Karpas-422 (cell line): ENCODE results near the gene KCNQ5. TPM values are rescaled to one million over a fixed set of nuclear protein-coding genes. Genes with fewer than 3 reads are reported as not detected.

Source experiments
- DNase-seq: peaks from one replicate; pipeline ENCODE4 v3.0.0-alpha.2; 2015
- H2AFZ ChIP-seq: fragments of 200-600 bp; sonication (generic); 2 replicates; pipeline ENCODE4 v1.6.1; 2014; ENCODE audit warnings: antibody characterized with exemption, low read length, mixed read lengths
- H3K27ac ChIP-seq: fragments of 200-600 bp; sonication (generic); 2 replicates; pipeline ENCODE4 v1.5.1; 2014; ENCODE audit warnings: mild to moderate bottlenecking, low read length, moderate library complexity
- H3K27me3 ChIP-seq: fragments of 200-600 bp; sonication (generic); 2 replicates; pipeline ENCODE4 v1.6.1; 2014; ENCODE audit warnings: low read length, mixed read lengths
- H3K36me3 ChIP-seq: fragments of 200-600 bp; sonication (generic); 2 replicates; pipeline ENCODE4 v1.6.1; 2014; ENCODE audit warnings: low read length, mixed read lengths; ENCODE audit not compliant: insufficient read depth
- H3K4me1 ChIP-seq: fragments of 200-600 bp; sonication (generic); 2 replicates; pipeline ENCODE4 v1.6.1; 2014; ENCODE audit warnings: mild to moderate bottlenecking, low read length, mixed read lengths
- H3K4me2 ChIP-seq: fragments of 200-600 bp; sonication (generic); 2 replicates; pipeline ENCODE4 v1.6.1; 2014; ENCODE audit warnings: low read length, low read depth, mild to moderate bottlenecking; ENCODE audit not compliant: poor library complexity, severe bottlenecking
- H3K4me3 ChIP-seq: fragments of 200-600 bp; sonication (generic); 2 replicates; pipeline ENCODE4 v1.5.1; 2014; ENCODE audit warnings: mild to moderate bottlenecking, antibody characterized with exemption, low read length, mixed read lengths
- H3K79me2 ChIP-seq: fragments of 200-600 bp; sonication (generic); 2 replicates; pipeline ENCODE4 v1.6.1; 2014; ENCODE audit warnings: mild to moderate bottlenecking, low read length, mixed read lengths
- H3K9ac ChIP-seq: fragments of 200-600 bp; sonication (generic); 2 replicates; pipeline ENCODE4 v1.6.0; 2014; ENCODE audit warnings: low read length
- H3K9me2 ChIP-seq: fragments of 200-600 bp; sonication (generic), shearing (Covaris generic); replicated peaks from 2 replicates; pipeline ENCODE4 v1.6.0; 2014; ENCODE audit warnings: mild to moderate bottlenecking, low read length, moderate library complexity; ENCODE audit not compliant: insufficient read depth
- H3K9me3 ChIP-seq: fragments of 300-700, 200-600 bp; sonication (generic); 2 replicates; pipeline ENCODE4 v1.6.1; 2014; ENCODE audit warnings: low read length, mixed read lengths
- H4K20me1 ChIP-seq: fragments of 200-600 bp; sonication (generic); 2 replicates; pipeline ENCODE4 v1.6.1; 2014; ENCODE audit warnings: mild to moderate bottlenecking, antibody characterized with exemption, low read length, low read depth; ENCODE audit not compliant: insufficient read depth
- total RNA-seq: library from RNA; depleted of rRNA; stranded (reverse); fragments of >200 nt; shearing (Covaris generic); gene quantifications from 2 replicates; pipeline ENCODE4 v1.2.3, GENCODE V29; 2014; ENCODE audit warnings: low replicate concordance

Gene KCNQ5
- total RNA-seq, 1 experiment from 2014 or later: 50.5 TPM

- Histone ChIP-seq H3K27ac (no peak overlapping the region), H3K36me3 (peaks cover 33% of the 10 kb centered on the region), H3K9me3 (no peaks in the 10 kb centered on the region), H3K27me3 (no peaks in the 10 kb centered on the region), H3K79me2 (peaks cover 89% of the 10 kb centered on the region), H3K9ac (no peak overlapping the region), H3K4me2 (no peak overlapping the region), H2AFZ (no peak overlapping the region), H3K4me1 (no peaks in the 10 kb centered on the region), H3K9me2 (no peaks in the 10 kb centered on the region), H3K4me3 (no peak overlapping the region), H4K20me1 (no peaks in the 10 kb centered on the region)
- DNase-seq: no peak
These were observed 53.0 kb downstream of the KCNQ5 start for GRCh38 chr6:72674842-72675241.

- Histone ChIP-seq H3K4me1 (no peaks in the 10 kb centered on the region), H3K4me2 (no peak overlapping the region), H3K79me2 (peaks cover 89% of the 10 kb centered on the region), H3K27me3 (no peaks in the 10 kb centered on the region), H3K4me3 (no peak overlapping the region), H3K9me3 (no peaks in the 10 kb centered on the region), H4K20me1 (no peaks in the 10 kb centered on the region), H3K36me3 (peaks cover 33% of the 10 kb centered on the region), H3K27ac (no peak overlapping the region), H2AFZ (no peak overlapping the region), H3K9ac (no peak overlapping the region), H3K9me2 (no peaks in the 10 kb centered on the region)
- DNase-seq: no peak
These were observed 53.5 kb downstream of the KCNQ5 start for GRCh38 chr6:72675396-72675795.

DNA sequence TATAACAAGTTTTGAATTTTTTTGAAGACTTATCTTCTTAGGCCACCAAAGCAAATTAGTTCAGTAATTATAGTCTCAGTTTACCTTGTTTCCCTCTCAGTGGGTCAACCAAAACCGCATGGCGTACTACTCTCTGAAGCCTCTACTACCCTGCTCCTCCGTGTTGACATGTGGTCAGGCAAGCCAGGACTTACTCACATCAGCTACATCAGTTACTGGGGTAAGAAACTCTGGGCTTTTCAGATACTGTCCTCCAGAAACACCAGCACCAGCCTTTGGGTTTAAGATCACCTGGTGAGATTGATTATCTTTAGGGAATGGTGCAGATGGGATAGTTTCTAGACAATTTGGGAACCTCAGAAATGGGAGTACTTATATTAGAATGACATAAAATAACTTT lies 55.1 kb downstream of the KCNQ5 start:
- H3K4me3 ChIP-seq: no peak overlapping the region
- H3K4me1 ChIP-seq: no peaks in the 10 kb centered on the region
- no peaks in the 10 kb centered on the region for H4K20me1 ChIP-seq
- no peak for DNase-seq
- H3K9me2 ChIP-seq: no peaks in the 10 kb centered on the region
- peaks cover 30% of the 10 kb centered on the region for H3K36me3 ChIP-seq
- no peaks in the 10 kb centered on the region for H3K9me3 ChIP-seq
- no peak overlapping the region for H3K9ac ChIP-seq
- no peak overlapping the region for H2AFZ ChIP-seq
- H3K79me2 ChIP-seq: peaks cover 91% of the 10 kb centered on the region
- no peak overlapping the region for H3K4me2 ChIP-seq
- H3K27ac ChIP-seq: no peak overlapping the region
- no peaks in the 10 kb centered on the region for H3K27me3 ChIP-seq

- H3K4me2 ChIP-seq: no peak overlapping the region
- H3K4me3 ChIP-seq: no peak overlapping the region
- H3K9me3 ChIP-seq: no peaks in the 10 kb centered on the region
- no peaks in the 10 kb centered on the region for H3K9me2 ChIP-seq
- no peak overlapping the region for H3K27ac ChIP-seq
- no peak for DNase-seq
- H3K36me3 ChIP-seq: peaks cover 30% of the 10 kb centered on the region
- no peaks in the 10 kb centered on the region for H4K20me1 ChIP-seq
- H3K9ac ChIP-seq: no peak overlapping the region
- no peak overlapping the region for H2AFZ ChIP-seq
- H3K27me3 ChIP-seq: no peaks in the 10 kb centered on the region
- peaks cover 91% of the 10 kb centered on the region for H3K79me2 ChIP-seq
- H3K4me1 ChIP-seq: no peaks in the 10 kb centered on the region
These were observed 55.9 kb downstream of the KCNQ5 start for GRCh38 chr6:72677740-72678139.

GRCh38 chr6:72683797-72684196 lies 61.9 kb downstream of the KCNQ5 start:
- no peak overlapping the region for H3K4me2 ChIP-seq
- H3K4me1 ChIP-seq: no peaks in the 10 kb centered on the region
- H3K4me3 ChIP-seq: no peak overlapping the region
- peaks cover 91% of the 10 kb centered on the region for H3K79me2 ChIP-seq
- H3K27ac ChIP-seq: no peak overlapping the region
- no peaks in the 10 kb centered on the region for H3K27me3 ChIP-seq
- peaks cover 8% of the 10 kb centered on the region; the same call in 1 of the 2 replicates for H3K36me3 ChIP-seq
- no peaks in the 10 kb centered on the region for H3K9me2 ChIP-seq
- H2AFZ ChIP-seq: no peak overlapping the region
- DNase-seq: no peak
- H3K9ac ChIP-seq: no peak overlapping the region
- H4K20me1 ChIP-seq: no peaks in the 10 kb centered on the region
- no peaks in the 10 kb centered on the region for H3K9me3 ChIP-seq

DNA sequence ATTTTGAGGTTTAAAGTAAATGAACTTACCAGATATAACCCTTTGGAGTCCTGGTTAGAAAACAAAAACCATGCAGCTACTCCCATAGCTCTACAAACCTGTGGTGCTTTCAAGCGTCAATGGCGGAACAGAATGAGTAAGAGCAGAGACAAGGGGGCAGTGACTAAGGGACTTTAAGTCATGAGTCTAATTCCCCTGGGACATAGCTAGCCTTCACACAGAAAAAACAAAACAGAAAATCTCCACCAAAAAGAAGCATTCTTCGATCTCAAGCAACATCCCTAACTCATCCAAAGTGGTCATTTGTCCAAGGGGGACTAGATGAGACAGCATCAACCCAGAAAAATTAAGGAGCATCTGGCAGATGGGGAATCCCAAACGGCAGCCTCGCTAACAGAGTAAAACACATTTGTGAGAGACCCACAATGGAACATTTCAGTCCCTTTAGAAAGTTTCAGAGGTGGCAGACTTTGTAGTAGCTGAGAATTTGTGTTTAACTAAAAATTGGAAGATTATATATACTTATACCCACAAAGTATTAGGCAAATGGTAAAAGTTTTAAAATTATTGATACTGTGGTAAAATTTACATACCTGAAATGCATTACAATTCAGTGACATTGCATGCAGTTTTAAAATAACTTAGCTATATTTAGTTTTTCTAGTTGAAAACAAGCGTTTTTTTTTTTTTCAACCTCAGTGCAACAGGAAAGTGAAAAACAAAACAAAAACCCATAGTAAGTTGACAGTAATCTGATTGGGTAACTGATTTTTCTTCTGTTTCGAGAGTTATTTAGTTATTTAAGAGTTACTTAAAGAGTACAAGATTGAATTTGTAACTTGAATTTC lies 67.5 kb downstream of the KCNQ5 start:
- H3K9ac ChIP-seq: no peak overlapping the region
- H3K9me3 ChIP-seq: no peaks in the 10 kb centered on the region
- DNase-seq: no peak
- no peaks in the 10 kb centered on the region for H4K20me1 ChIP-seq
- peaks cover 98% of the 10 kb centered on the region for H3K79me2 ChIP-seq
- H3K36me3 ChIP-seq: peaks cover 17% of the 10 kb centered on the region; the same call in 1 of the 2 replicates
- H3K4me3 ChIP-seq: no peak overlapping the region
- H3K27ac ChIP-seq: no peak overlapping the region
- no peaks in the 10 kb centered on the region for H3K9me2 ChIP-seq
- H3K27me3 ChIP-seq: no peaks in the 10 kb centered on the region
- no peak overlapping the region for H3K4me2 ChIP-seq
- no peaks in the 10 kb centered on the region for H3K4me1 ChIP-seq
- H2AFZ ChIP-seq: no peak overlapping the region

- H4K20me1 ChIP-seq: no peaks in the 10 kb centered on the region
- H3K27me3 ChIP-seq: no peaks in the 10 kb centered on the region
- H3K27ac ChIP-seq: no peak overlapping the region
- no peak overlapping the region for H3K4me2 ChIP-seq
- DNase-seq: no peak
- no peaks in the 10 kb centered on the region for H3K4me1 ChIP-seq
- H3K9me3 ChIP-seq: no peaks in the 10 kb centered on the region; the same call in 1 of the 2 replicates
- no peak overlapping the region for H2AFZ ChIP-seq
- no peak overlapping the region for H3K9ac ChIP-seq
- H3K79me2 ChIP-seq: peaks cover 97% of the 10 kb centered on the region
- peaks cover 23% of the 10 kb centered on the region; the same call in 1 of the 2 replicates for H3K36me3 ChIP-seq
- H3K9me2 ChIP-seq: no peaks in the 10 kb centered on the region
- H3K4me3 ChIP-seq: no peak overlapping the region
These were observed 69.4 kb downstream of the KCNQ5 start for GRCh38 chr6:72691249-72691648.

GRCh38 chr6:72696055-72696454 lies 74.2 kb downstream of the KCNQ5 start:
- H3K79me2 ChIP-seq: peaks cover 99% of the 10 kb centered on the region
- no peaks in the 10 kb centered on the region for H3K9me2 ChIP-seq
- no peaks in the 10 kb centered on the region for H4K20me1 ChIP-seq
- H3K27me3 ChIP-seq: no peaks in the 10 kb centered on the region
- H3K4me3 ChIP-seq: no peak overlapping the region
- H3K9ac ChIP-seq: no peak overlapping the region
- H2AFZ ChIP-seq: no peak overlapping the region
- no peaks in the 10 kb centered on the region for H3K4me1 ChIP-seq
- no peak overlapping the region for H3K4me2 ChIP-seq
- H3K36me3 ChIP-seq: peaks cover 12% of the 10 kb centered on the region; the same call in 1 of the 2 replicates
- H3K27ac ChIP-seq: no peak overlapping the region
- H3K9me3 ChIP-seq: no peaks in the 10 kb centered on the region; the same call in 1 of the 2 replicates
- DNase-seq: no peak
